ENCODE data around the gene GLCE.
"Not testable (repeated sequence)": the region's sequence is repeated elsewhere in the genome, so short reads cannot be mapped to it uniquely, and the experiment has no call there.

GLCE gene

DNA sequence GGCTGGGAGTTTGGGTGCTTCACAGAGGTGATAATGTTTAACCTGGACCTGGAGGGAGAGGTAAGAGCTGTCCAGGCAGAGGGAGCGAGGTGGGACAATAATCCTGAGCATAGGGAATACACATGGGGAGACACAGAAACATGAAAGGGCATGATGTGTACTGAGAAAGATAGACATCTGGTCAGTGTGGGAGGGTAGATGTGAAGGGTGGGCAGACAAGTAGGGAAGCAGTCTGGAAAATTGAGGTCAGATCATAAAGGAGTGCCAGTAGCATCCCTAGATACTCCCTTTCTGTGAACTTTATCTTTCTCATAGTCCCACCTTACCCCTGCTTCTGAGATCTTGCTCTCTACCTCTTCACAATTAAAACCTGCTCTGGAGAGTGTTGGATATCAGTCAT is 12.0 kb upstream of the GLCE start:
- H3K27me3 ChIP-seq (ENCODE audit: control insufficient read depth, insufficient read depth, low read length), result no peaks in the 10 kb centered on the region
- no CpG with 5 or more reads among the region's 1 CpG for WGBS (ENCODE audit: insufficient coverage, insufficient read length)
- H3K4me1 ChIP-seq (ENCODE audit: control insufficient read depth, insufficient read depth, low read length), result no peaks in the 10 kb centered on the region
- H3K4me3 ChIP-seq (ENCODE audit: low read length), result no peak overlapping the region
- H3K27ac ChIP-seq (ENCODE audit: low read length), result no peak overlapping the region
- H3K9me3 ChIP-seq (ENCODE audit: control insufficient read depth, insufficient read depth, low read length), result no peaks in the 10 kb centered on the region
- DNase-seq (ENCODE audit: low read depth, low spot score), result no peak
- no peaks in the 10 kb centered on the region for H3K36me3 ChIP-seq (ENCODE audit: control insufficient read depth, insufficient read depth, low read length)

DNA sequence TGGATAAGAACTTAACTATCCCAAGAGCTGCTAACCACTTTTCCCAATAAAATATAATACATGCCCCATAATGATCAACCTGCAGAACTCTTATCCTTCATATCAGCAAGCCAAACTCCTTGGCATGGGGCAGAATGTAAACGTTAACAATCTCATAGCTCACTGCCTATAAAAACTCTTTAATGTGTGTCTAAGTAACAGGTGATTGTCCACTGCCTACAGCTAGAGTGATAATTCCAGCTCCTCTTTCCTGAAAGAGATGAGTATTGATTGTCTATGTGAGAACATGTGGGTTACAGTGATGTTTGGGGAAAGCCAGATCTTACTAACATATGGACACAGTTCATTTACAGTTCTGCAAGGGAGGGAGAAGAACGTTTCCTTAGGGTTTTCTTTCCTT is 11.3 kb upstream of the GLCE start:
- H3K27ac ChIP-seq (ENCODE audit: low read length), result no peak overlapping the region
- no peaks in the 10 kb centered on the region for H3K9me3 ChIP-seq (ENCODE audit: control insufficient read depth, insufficient read depth, low read length)
- no peaks in the 10 kb centered on the region for H3K27me3 ChIP-seq (ENCODE audit: control insufficient read depth, insufficient read depth, low read length)
- WGBS (ENCODE audit: insufficient coverage, insufficient read length), result no CpG with 5 or more reads among the region's 2 CpGs
- H3K36me3 ChIP-seq (ENCODE audit: control insufficient read depth, insufficient read depth, low read length), result no peaks in the 10 kb centered on the region
- DNase-seq (ENCODE audit: low read depth, low spot score), result no peak
- H3K4me3 ChIP-seq (ENCODE audit: low read length), result no peak overlapping the region
- H3K4me1 ChIP-seq (ENCODE audit: control insufficient read depth, insufficient read depth, low read length), result no peaks in the 10 kb centered on the region

DNA sequence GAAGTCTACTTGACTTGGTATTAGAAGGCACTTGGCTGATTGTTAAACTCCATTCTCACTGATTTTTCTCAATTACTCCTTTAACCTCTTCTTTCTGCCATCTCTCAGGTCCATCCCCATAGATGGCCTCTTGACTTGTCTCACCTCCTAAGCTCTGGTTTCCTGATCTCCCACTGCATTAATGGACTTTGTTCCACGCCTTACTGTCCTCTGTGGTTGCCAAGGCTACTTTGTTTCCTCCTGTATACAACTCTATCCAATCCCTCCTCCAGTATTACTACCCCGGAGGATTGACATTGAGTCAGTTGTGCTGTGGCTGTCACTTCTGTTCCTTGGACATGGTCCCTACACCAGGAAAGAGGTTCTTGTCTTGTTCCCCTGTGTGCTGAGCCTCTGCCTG is 10.6 kb upstream of the GLCE start:
- Histone ChIP-seq H3K27me3 (ENCODE audit: control insufficient read depth, insufficient read depth, low read length) (no peaks in the 10 kb centered on the region), H3K4me1 (ENCODE audit: control insufficient read depth, insufficient read depth, low read length) (no peaks in the 10 kb centered on the region), H3K36me3 (ENCODE audit: control insufficient read depth, insufficient read depth, low read length) (no peaks in the 10 kb centered on the region), H3K4me3 (ENCODE audit: low read length) (no peak overlapping the region), H3K9me3 (ENCODE audit: control insufficient read depth, insufficient read depth, low read length) (no peaks in the 10 kb centered on the region), H3K27ac (ENCODE audit: low read length) (no peak overlapping the region)
- no peak for DNase-seq (ENCODE audit: low read depth, low spot score)
- no CpG with 5 or more reads among the region's 2 CpGs for WGBS (ENCODE audit: insufficient coverage, insufficient read length)

GRCh38 chr15:69150336-69150735 is 10.1 kb upstream of the GLCE start:
- H3K4me3 ChIP-seq (ENCODE audit: low read length), result no peak overlapping the region
- no peaks in the 10 kb centered on the region for H3K9me3 ChIP-seq (ENCODE audit: control insufficient read depth, insufficient read depth, low read length)
- WGBS (ENCODE audit: insufficient coverage, insufficient read length), result no CpG with 5 or more reads among the region's 3 CpGs
- no peaks in the 10 kb centered on the region for H3K4me1 ChIP-seq (ENCODE audit: control insufficient read depth, insufficient read depth, low read length)
- DNase-seq (ENCODE audit: low read depth, low spot score), result no peak
- no peak overlapping the region for H3K27ac ChIP-seq (ENCODE audit: low read length)
- no peaks in the 10 kb centered on the region for H3K36me3 ChIP-seq (ENCODE audit: control insufficient read depth, insufficient read depth, low read length)
- no peaks in the 10 kb centered on the region for H3K27me3 ChIP-seq (ENCODE audit: control insufficient read depth, insufficient read depth, low read length)

DNA sequence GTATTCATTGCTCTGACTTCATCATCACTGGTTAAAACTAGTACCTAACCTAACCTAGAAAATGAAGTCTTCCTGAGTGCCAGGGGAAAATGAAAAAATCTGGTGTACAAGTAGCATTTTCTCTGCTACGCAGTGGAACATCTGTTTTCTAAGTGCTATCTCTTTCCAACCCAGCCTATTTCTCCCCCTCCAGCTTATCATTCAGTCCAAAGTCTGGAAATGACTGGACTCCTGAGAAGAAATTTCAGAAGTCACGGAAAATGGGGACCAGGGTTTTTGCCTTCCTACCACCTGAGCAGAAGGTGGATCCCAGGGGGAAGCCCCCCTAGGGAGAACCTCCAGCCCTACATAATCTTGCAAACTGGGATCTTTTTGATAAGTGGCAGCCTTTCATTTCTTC is 9.6 kb upstream of the GLCE start:
- DNase-seq (ENCODE audit: low read depth, low spot score), result no peak
- Histone ChIP-seq H3K27ac (ENCODE audit: low read length) (no peak overlapping the region), H3K36me3 (ENCODE audit: control insufficient read depth, insufficient read depth, low read length) (no peaks in the 10 kb centered on the region), H3K4me3 (ENCODE audit: low read length) (no peak overlapping the region), H3K4me1 (ENCODE audit: control insufficient read depth, insufficient read depth, low read length) (no peaks in the 10 kb centered on the region), H3K9me3 (ENCODE audit: control insufficient read depth, insufficient read depth, low read length) (no peaks in the 10 kb centered on the region), H3K27me3 (ENCODE audit: control insufficient read depth, insufficient read depth, low read length) (no peaks in the 10 kb centered on the region)
- no CpG with 5 or more reads among the region's 2 CpGs for WGBS (ENCODE audit: insufficient coverage, insufficient read length)

- DNase-seq (ENCODE audit: low read depth, low spot score), result no peak
- H3K4me1 ChIP-seq (ENCODE audit: control insufficient read depth, insufficient read depth, low read length), result no peaks in the 10 kb centered on the region
- no CpG with 5 or more reads among the region's 2 CpGs for WGBS (ENCODE audit: insufficient coverage, insufficient read length)
- no peaks in the 10 kb centered on the region for H3K27me3 ChIP-seq (ENCODE audit: control insufficient read depth, insufficient read depth, low read length)
- no peak overlapping the region for H3K4me3 ChIP-seq (ENCODE audit: low read length)
- H3K27ac ChIP-seq (ENCODE audit: low read length), result no peak overlapping the region
- no peaks in the 10 kb centered on the region for H3K36me3 ChIP-seq (ENCODE audit: control insufficient read depth, insufficient read depth, low read length)
- H3K9me3 ChIP-seq (ENCODE audit: control insufficient read depth, insufficient read depth, low read length), result no peaks in the 10 kb centered on the region
Observed at GRCh38 chr15:69153046-69153445, 7.4 kb upstream of the GLCE start.

GRCh38 chr15:69153587-69153986 is 6.8 kb upstream of the GLCE start:
- H3K4me1 ChIP-seq (ENCODE audit: control insufficient read depth, insufficient read depth, low read length); H3K27ac ChIP-seq (ENCODE audit: low read length); H3K36me3 ChIP-seq (ENCODE audit: control insufficient read depth, insufficient read depth, low read length); H3K4me3 ChIP-seq (ENCODE audit: low read length); DNase-seq (ENCODE audit: low read depth, low spot score); H3K27me3 ChIP-seq (ENCODE audit: control insufficient read depth, insufficient read depth, low read length); H3K9me3 ChIP-seq (ENCODE audit: control insufficient read depth, insufficient read depth, low read length): not testable (repeated sequence)
- no CpG with 5 or more reads among the region's 2 CpGs for WGBS (ENCODE audit: insufficient coverage, insufficient read length)

DNA sequence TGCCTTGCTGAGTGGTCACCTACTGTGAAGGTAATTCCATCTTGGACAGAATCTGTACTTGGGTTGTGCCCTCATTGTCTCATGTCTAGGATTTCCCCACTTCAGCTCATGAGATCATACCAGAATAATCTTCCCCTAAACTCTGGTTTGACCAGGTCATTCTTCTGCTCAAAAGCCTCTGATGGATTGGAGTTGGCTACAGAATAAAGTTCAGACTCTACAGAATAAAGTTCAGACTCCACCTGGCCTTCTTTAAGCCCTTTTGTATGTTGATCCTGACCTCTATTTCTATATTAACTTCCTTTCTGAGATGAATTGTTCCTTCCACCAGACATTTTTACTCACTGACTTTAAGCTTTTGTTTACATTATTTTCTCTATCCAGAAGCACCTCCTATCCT is 6.4 kb upstream of the GLCE start:
- Histone ChIP-seq H3K4me1 (ENCODE audit: control insufficient read depth, insufficient read depth, low read length) (no peaks in the 10 kb centered on the region), H3K27me3 (ENCODE audit: control insufficient read depth, insufficient read depth, low read length) (no peaks in the 10 kb centered on the region), H3K27ac (ENCODE audit: low read length) (no peak overlapping the region), H3K36me3 (ENCODE audit: control insufficient read depth, insufficient read depth, low read length) (no peaks in the 10 kb centered on the region), H3K4me3 (ENCODE audit: low read length) (no peak overlapping the region), H3K9me3 (ENCODE audit: control insufficient read depth, insufficient read depth, low read length) (no peaks in the 10 kb centered on the region)
- DNase-seq (ENCODE audit: low read depth, low spot score), result no peak

GRCh38 chr15:69154684-69155083 is 5.8 kb upstream of the GLCE start:
- Histone ChIP-seq H3K9me3 (ENCODE audit: control insufficient read depth, insufficient read depth, low read length) (no peaks in the 10 kb centered on the region), H3K4me1 (ENCODE audit: control insufficient read depth, insufficient read depth, low read length) (no peaks in the 10 kb centered on the region), H3K4me3 (ENCODE audit: low read length) (no peak overlapping the region), H3K36me3 (ENCODE audit: control insufficient read depth, insufficient read depth, low read length) (no peaks in the 10 kb centered on the region), H3K27me3 (ENCODE audit: control insufficient read depth, insufficient read depth, low read length) (no peaks in the 10 kb centered on the region), H3K27ac (ENCODE audit: low read length) (no peak overlapping the region)
- no CpG with 5 or more reads among the region's 4 CpGs for WGBS (ENCODE audit: insufficient coverage, insufficient read length)
- DNase-seq (ENCODE audit: low read depth, low spot score), result no peak

- DNase-seq (ENCODE audit: low read depth, low spot score), result no peak
- H3K9me3 ChIP-seq (ENCODE audit: control insufficient read depth, insufficient read depth, low read length), result no peaks in the 10 kb centered on the region
- no peaks in the 10 kb centered on the region for H3K36me3 ChIP-seq (ENCODE audit: control insufficient read depth, insufficient read depth, low read length)
- no peaks in the 10 kb centered on the region for H3K27me3 ChIP-seq (ENCODE audit: control insufficient read depth, insufficient read depth, low read length)
- no peak overlapping the region for H3K4me3 ChIP-seq (ENCODE audit: low read length)
- no CpG with 5 or more reads among the region's 6 CpGs for WGBS (ENCODE audit: insufficient coverage, insufficient read length)
- no peaks in the 10 kb centered on the region; the same call in 1 of the 2 replicates for H3K4me1 ChIP-seq (ENCODE audit: control insufficient read depth, insufficient read depth, low read length)
- H3K27ac ChIP-seq (ENCODE audit: low read length), result no peak overlapping the region
Observed at GRCh38 chr15:69156736-69157381, 3.6 kb upstream of the GLCE start.

GRCh38 chr15:69158201-69158842 is 2.1 kb upstream of the GLCE start:
- no peaks in the 10 kb centered on the region for H3K27me3 ChIP-seq (ENCODE audit: control insufficient read depth, insufficient read depth, low read length)
- no peak overlapping the region for H3K4me3 ChIP-seq (ENCODE audit: low read length)
- H3K4me1 ChIP-seq (ENCODE audit: control insufficient read depth, insufficient read depth, low read length), result no peaks in the 10 kb centered on the region; the same call in 1 of the 2 replicates
- no peak for DNase-seq (ENCODE audit: low read depth, low spot score)
- WGBS (ENCODE audit: insufficient coverage, insufficient read length), result no CpG with 5 or more reads among the region's 6 CpGs
- no peaks in the 10 kb centered on the region for H3K36me3 ChIP-seq (ENCODE audit: control insufficient read depth, insufficient read depth, low read length)
- H3K27ac ChIP-seq (ENCODE audit: low read length), result no peak overlapping the region
- H3K9me3 ChIP-seq (ENCODE audit: control insufficient read depth, insufficient read depth, low read length), result no peaks in the 10 kb centered on the region

Measured in iPS DF 6.9 (cell line).